Vagina (tissue), 2 donors: Measurements from ENCODE around the gene SLC5A12. TPM values are rescaled to one million over a fixed set of nuclear protein-coding genes. Genes with fewer than 3 reads are reported as not detected.

Source experiments
- DNase-seq, 2 donors: peaks; one replicate each; pipeline ENCODE4 v3.0.0-alpha.2; 2017; ENCODE audit errors: extremely low spot score in 2 of 2
- H3K27ac ChIP-seq: fragments of 200-600 bp; sonication (generic); one replicate; pipeline ENCODE4 v1.5.1; 2019
- H3K27me3 ChIP-seq: fragments of 200-600 bp; sonication (generic); one replicate; pipeline ENCODE4 v1.5.1; 2019
- H3K36me3 ChIP-seq, 2 donors: fragments of 200-600 bp; sonication (generic); one replicate each; pipeline ENCODE4 v1.5.1; 2017 to 2019
- H3K4me1 ChIP-seq: fragments of 200-600 bp; sonication (generic); one replicate; pipeline ENCODE4 v1.5.1; 2019
- H3K4me3 ChIP-seq, 2 donors: fragments of 200-600 bp; sonication (generic); 1 replicate in 1 of 2; 2 replicates in 1 of 2; pipeline ENCODE4 v1.5.1; 2016 to 2019
- H3K9me3 ChIP-seq: fragments of 200-600 bp; sonication (generic); one replicate; pipeline ENCODE4 v1.5.1; 2019
- POLR2A ChIP-seq, 2 donors: fragments of 450-650 bp; IDR thresholded peaks; one replicate each; pipeline ENCODE4 v1.6.1; 2017; ENCODE audit warnings: antibody characterized with exemption in 2 of 2, mild to moderate bottlenecking in 2 of 2, moderate library complexity in 2 of 2
- POLR2AphosphoS5 ChIP-seq, 2 donors: sonication (generic); formaldehyde crosslinking; IDR thresholded peaks; one replicate each; pipeline ENCODE4 v1.9.0; 2017; ENCODE audit warnings: antibody characterized with exemption in 2 of 2, mild to moderate bottlenecking in 2 of 2, low read depth in 1 of 2; ENCODE audit not compliant: insufficient read depth in 1 of 2
- intact Hi-C: fragments of 100-400 bp; cut with DNase I; formaldehyde crosslinking; loops from one replicate; pipeline ENCODE4 v1.15.1; 2023
- total RNA-seq: library from RNA; depleted of rRNA; stranded (reverse); fragments of >200 nt; gene quantifications from one replicate; pipeline ENCODE4 v1.2.3, GENCODE V29; 2016
- TF ChIP-seq, protein P1 (sequence below), 3 experiments: fragments of 450-650 bp in 2 of 3; fragments of 200-600 bp in 1 of 3; sonication (generic) in 1 of 3; IDR thresholded peaks; one replicate each; pipeline ENCODE4 v1.5.1; 2017 to 2019; ENCODE audit warnings: antibody characterized with exemption in 3 of 3, mild to moderate bottlenecking in 2 of 3, moderate library complexity in 2 of 3

SLC5A12 gene
- total RNA-seq, 1 donor from 2014 or later = not detected

DNA sequence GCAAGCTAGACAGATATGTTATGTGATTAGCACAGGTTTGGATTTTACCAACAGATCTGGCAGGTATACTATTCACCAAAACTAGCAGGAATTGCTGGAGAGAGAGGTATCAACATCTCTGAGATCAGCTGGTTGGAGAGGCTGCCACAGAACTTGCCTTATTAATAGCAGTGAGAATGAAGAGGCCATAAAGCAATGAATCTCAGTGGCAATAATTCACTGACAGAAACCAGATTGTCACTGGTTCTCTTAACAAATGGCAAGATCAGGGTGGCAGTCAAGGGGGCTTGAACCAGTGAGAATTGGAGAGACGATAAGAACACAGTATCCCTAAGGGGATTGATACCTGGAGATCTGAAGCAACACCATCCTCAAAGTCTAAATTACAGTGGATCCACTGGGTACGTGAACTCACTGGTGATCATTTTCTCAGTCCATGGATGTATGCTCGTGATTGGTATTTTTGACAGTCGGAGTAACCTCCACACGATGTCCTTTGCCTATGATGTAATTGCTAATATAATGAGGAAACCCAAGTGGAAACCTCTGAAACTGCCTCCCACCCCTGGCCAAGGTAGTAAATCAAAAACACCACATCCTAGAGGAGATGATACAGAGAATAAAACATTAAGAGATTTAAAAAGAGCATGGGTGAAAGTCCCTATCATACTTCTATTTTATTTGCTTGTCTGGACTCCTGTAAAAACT is 17.7 kb upstream of the SLC5A12 start:
- DNase-seq = no peak
- Histone ChIP-seq H3K36me3 (no peaks in the 10 kb centered on the region), H3K27ac (no peak overlapping the region), H3K4me1 (peaks cover 6% of the 10 kb centered on the region), H3K27me3 (no peaks in the 10 kb centered on the region), H3K4me3 (no peak overlapping the region), H3K9me3 (no peaks in the 10 kb centered on the region)
- intact Hi-C loops = no loop called here
- TF ChIP-seq POLR2AphosphoS5 (IDR thresholded peaks at IDR 0.05; ENCODE audit: insufficient read depth in 1 of 2, low read depth in 1 of 2) (no peak), POLR2A (IDR thresholded peaks at IDR 0.05) (no peak)

DNA sequence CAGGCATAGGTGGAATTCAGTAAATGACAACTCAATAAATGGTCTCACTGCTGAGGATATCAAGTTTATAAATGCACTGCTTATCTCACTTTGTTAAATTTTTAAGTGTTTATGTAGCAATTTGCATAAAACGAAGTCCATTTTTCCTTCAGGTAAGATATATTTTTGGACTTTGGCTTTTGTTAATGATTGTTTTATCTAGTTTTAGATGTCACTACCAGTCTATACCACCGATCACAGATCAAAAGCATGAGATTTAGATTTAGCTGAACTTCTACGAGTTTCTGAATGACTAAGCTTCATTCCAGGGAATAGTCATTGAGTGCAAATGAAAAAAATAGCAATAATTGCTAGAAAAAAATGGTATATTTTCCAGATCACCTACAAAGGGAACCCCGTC is 12.8 kb upstream of the SLC5A12 start:
- no peaks in the 10 kb centered on the region for H3K27me3 ChIP-seq
- TF ChIP-seq POLR2AphosphoS5 (IDR thresholded peaks at IDR 0.05; ENCODE audit: insufficient read depth in 1 of 2, low read depth in 1 of 2) = no peak
- TF ChIP-seq, protein P1, sequence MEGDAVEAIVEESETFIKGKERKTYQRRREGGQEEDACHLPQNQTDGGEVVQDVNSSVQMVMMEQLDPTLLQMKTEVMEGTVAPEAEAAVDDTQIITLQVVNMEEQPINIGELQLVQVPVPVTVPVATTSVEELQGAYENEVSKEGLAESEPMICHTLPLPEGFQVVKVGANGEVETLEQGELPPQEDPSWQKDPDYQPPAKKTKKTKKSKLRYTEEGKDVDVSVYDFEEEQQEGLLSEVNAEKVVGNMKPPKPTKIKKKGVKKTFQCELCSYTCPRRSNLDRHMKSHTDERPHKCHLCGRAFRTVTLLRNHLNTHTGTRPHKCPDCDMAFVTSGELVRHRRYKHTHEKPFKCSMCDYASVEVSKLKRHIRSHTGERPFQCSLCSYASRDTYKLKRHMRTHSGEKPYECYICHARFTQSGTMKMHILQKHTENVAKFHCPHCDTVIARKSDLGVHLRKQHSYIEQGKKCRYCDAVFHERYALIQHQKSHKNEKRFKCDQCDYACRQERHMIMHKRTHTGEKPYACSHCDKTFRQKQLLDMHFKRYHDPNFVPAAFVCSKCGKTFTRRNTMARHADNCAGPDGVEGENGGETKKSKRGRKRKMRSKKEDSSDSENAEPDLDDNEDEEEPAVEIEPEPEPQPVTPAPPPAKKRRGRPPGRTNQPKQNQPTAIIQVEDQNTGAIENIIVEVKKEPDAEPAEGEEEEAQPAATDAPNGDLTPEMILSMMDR (IDR thresholded peaks at IDR 0.05) = no peak
- no peak for TF ChIP-seq POLR2A (IDR thresholded peaks at IDR 0.05)
- no peak overlapping the region for H3K27ac ChIP-seq
- H3K36me3 ChIP-seq = no peaks in the 10 kb centered on the region
- DNase-seq = no peak
- no peaks in the 10 kb centered on the region for H3K4me1 ChIP-seq
- no peaks in the 10 kb centered on the region for H3K9me3 ChIP-seq
- H3K4me3 ChIP-seq = no peak overlapping the region
- intact Hi-C loops = no loop called here

DNA sequence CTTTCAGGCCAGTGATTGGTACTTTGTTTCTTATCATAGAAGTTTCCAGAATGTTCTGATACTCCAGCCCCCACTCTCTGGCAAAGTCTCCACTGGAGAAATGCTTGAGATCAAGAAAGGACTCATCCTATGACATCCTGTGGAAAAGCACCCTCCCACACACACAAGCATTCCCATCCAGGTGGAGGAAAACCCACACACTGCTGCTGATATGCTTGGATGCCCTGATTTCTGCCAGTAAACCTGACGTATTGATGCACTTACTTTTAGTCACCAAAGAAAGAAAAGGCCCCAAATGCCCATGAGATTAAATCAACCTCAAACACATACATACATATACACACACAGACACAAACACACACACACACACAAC is 9.2 kb upstream of the SLC5A12 start:
- Histone ChIP-seq H3K4me1 (no peaks in the 10 kb centered on the region), H3K4me3 (no peak overlapping the region), H3K9me3 (no peaks in the 10 kb centered on the region), H3K36me3 (no peaks in the 10 kb centered on the region), H3K27me3 (no peaks in the 10 kb centered on the region), H3K27ac (no peak overlapping the region)
- no peak for DNase-seq
- TF ChIP-seq POLR2A (IDR thresholded peaks at IDR 0.05) (no peak), POLR2AphosphoS5 (IDR thresholded peaks at IDR 0.05; ENCODE audit: insufficient read depth in 1 of 2, low read depth in 1 of 2) (no peak)
- TF ChIP-seq, protein P1 (IDR thresholded peaks at IDR 0.05) = no peak
- intact Hi-C loops = no loop called here

GRCh38 chr11:26730414-26731083 is 8.7 kb upstream of the SLC5A12 start:
- DNase-seq = no peak
- Histone ChIP-seq H3K4me3 (no peak overlapping the region), H3K27ac (no peak overlapping the region), H3K4me1 (no peaks in the 10 kb centered on the region), H3K27me3 (no peaks in the 10 kb centered on the region), H3K9me3 (no peaks in the 10 kb centered on the region), H3K36me3 (no peaks in the 10 kb centered on the region)
- TF ChIP-seq POLR2AphosphoS5 (IDR thresholded peaks at IDR 0.05; ENCODE audit: insufficient read depth in 1 of 2, low read depth in 1 of 2) (no peak), POLR2A (IDR thresholded peaks at IDR 0.05) (no peak)
- TF ChIP-seq, protein P1 (IDR thresholded peaks at IDR 0.05) = no peak
- intact Hi-C loops = no loop called here

DNA sequence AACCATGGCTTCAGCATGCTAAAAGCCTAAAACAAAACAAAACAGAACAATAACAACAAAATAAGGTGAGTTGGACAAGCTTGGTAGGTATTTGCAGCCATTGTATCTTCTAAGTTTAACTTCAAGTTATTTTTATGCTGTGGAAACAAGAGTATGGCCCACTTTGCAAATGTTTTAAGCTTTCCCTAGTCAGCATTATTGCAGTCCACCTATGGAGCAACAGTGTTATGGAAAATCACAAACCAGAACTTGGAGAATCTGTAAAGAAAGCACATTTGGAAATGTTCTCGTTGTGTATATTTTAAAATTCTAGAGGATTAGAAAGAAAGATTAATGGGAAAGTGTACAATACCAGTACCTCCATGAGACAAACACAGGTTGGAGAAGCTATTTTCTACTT is 7.4 kb upstream of the SLC5A12 start:
- Histone ChIP-seq H3K27ac (no peak overlapping the region), H3K4me3 (no peak overlapping the region), H3K27me3 (no peaks in the 10 kb centered on the region), H3K9me3 (no peaks in the 10 kb centered on the region), H3K36me3 (no peaks in the 10 kb centered on the region), H3K4me1 (no peaks in the 10 kb centered on the region)
- no peak for DNase-seq
- intact Hi-C loops = no loop called here
- TF ChIP-seq POLR2AphosphoS5 (IDR thresholded peaks at IDR 0.05; ENCODE audit: insufficient read depth in 1 of 2, low read depth in 1 of 2) (no peak), POLR2A (IDR thresholded peaks at IDR 0.05) (no peak)
- TF ChIP-seq, protein P1 (IDR thresholded peaks at IDR 0.05) = no peak
